IPS DF 6.9 (cell line): Measurements from ENCODE around the gene FPGS.

ENCODE experiments used
- DNase-seq: peaks from one replicate; pipeline ENCODE4 v3.0.0-alpha.2; 2013; ENCODE audit warnings: low read depth, low spot score
- H3K27ac ChIP-seq: one replicate; pipeline ENCODE4 v1.5.1; 2013; ENCODE audit warnings: low read length, control low read depth
- H3K27me3 ChIP-seq: 2 replicates; pipeline ENCODE4 v1.6.1; 2013; ENCODE audit warnings: mild to moderate bottlenecking, low read length; ENCODE audit not compliant: control insufficient read depth, insufficient read depth
- H3K36me3 ChIP-seq: 2 replicates; pipeline ENCODE4 v1.6.1; 2013; ENCODE audit warnings: low read length; ENCODE audit not compliant: control insufficient read depth, insufficient read depth
- H3K4me1 ChIP-seq: 2 replicates; pipeline ENCODE4 v1.6.1; 2013; ENCODE audit warnings: low read length; ENCODE audit not compliant: control insufficient read depth, insufficient read depth
- H3K4me3 ChIP-seq: 2 replicates; pipeline ENCODE4 v1.5.1; 2013; ENCODE audit warnings: mild to moderate bottlenecking, low read length
- H3K9me3 ChIP-seq: 2 replicates; pipeline ENCODE4 v1.6.1; 2013; ENCODE audit warnings: low read length, inconsistent platforms; ENCODE audit not compliant: control insufficient read depth, insufficient read depth
- WGBS: extraction: QIAGEN DNeasy Blood & Tissue Kit; methylation state at CpG from one replicate; pipeline ENCODE4 v1.1.7; 2013; ENCODE audit warnings: mixed read lengths, missing lambda C conversion rate; ENCODE audit not compliant: insufficient read length, insufficient coverage; 5-methylcytosine and 5-hydroxymethylcytosine counted together

FPGS gene

GRCh38 chr9:127860779-127861178 is 58.1 kb downstream of the FPGS start:
- Histone ChIP-seq H3K27ac (no peak overlapping the region), H3K9me3 (no peaks in the 10 kb centered on the region), H3K4me3 (no peak overlapping the region), H3K36me3 (no peaks in the 10 kb centered on the region; the same call in 1 of the 2 replicates), H3K27me3 (no peaks in the 10 kb centered on the region), H3K4me1 (no peaks in the 10 kb centered on the region; the same call in 1 of the 2 replicates)
- no peak for DNase-seq
- no CpG with 5 or more reads among the region's 11 CpGs for WGBS

DNA sequence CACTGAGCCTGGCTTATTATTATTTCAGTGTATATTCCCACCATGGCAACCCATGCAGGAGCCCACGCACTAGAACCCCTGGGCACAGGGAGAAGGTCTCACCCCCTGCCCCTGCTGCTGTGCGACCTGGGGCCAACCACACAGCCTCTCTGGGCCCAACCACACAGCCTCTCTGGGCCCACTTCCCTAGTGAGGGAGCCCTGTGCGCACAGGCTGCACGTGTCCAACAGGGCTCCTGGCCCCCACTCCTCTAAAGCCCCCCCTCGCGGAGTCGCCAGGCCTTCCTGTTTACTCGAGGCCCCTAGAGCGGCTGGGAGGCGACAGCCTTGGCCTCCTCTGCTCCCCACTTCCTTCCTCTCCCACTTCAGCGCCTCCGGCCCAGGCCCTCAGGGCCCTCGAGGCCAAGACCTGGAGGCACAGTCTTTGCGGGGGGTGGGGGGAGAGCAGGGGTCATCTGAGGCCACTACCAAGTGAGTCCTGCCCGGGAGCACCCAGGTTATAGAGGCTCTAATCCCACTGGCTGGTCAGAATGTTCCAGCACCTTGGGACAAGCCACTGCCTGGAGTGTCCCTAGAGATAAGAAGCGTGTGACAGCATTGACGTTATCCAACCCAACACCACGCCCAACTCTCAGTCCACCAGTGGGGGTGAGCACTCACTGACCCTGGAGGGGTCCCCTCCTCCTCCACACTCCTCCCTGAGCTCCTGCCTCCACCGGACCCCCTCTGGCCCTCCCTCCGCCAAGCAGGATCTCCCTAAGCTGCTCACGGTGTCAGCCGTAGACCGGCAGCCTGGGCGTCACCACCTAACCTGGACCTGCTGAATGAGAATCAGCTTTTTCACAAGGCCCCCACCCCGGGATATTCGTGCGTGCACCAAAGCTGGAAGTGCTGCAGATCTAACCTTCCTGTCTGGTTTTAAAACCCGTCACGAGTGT is 59.7 kb downstream of the FPGS start:
- no peaks in the 10 kb centered on the region; the same call in 1 of the 2 replicates for H3K4me1 ChIP-seq
- DNase-seq: no peak
- no peaks in the 10 kb centered on the region for H3K9me3 ChIP-seq
- H3K4me3 ChIP-seq: no peak overlapping the region
- peaks cover 1% of the 10 kb centered on the region; the same call in 1 of the 2 replicates for H3K36me3 ChIP-seq
- no peaks in the 10 kb centered on the region for H3K27me3 ChIP-seq
- no peak overlapping the region for H3K27ac ChIP-seq
- WGBS: no CpG with 5 or more reads among the region's 29 CpGs

- Histone ChIP-seq H3K27ac (no peak overlapping the region), H3K9me3 (no peaks in the 10 kb centered on the region), H3K4me1 (no peaks in the 10 kb centered on the region; the same call in 1 of the 2 replicates), H3K4me3 (no peak overlapping the region), H3K36me3 (peaks cover 4% of the 10 kb centered on the region; the same call in 1 of the 2 replicates), H3K27me3 (no peaks in the 10 kb centered on the region)
- no CpG with 5 or more reads among the region's 13 CpGs for WGBS
- no peak for DNase-seq
Observed at GRCh38 chr9:127863191-127863621, 60.5 kb downstream of the FPGS start.
